Fibroblast of the aortic adventitia (primary cell): ENCODE data around the gene POC5. TPM values are rescaled to one million over a fixed set of nuclear protein-coding genes. Genes with fewer than 3 reads are reported as not detected.
A peak's percentile ranks its signal among the peaks of the same experiment; 100 is the strongest.

Experiments
- DNase-seq: peaks from one replicate; pipeline ENCODE4 v3.0.0-alpha.2; 2010; ENCODE audit warnings: low read depth
- H3K4me3 ChIP-seq: 2 replicates; pipeline ENCODE4 v1.5.1; 2011; ENCODE audit warnings: low read depth, mild to moderate bottlenecking, control low read depth, low read length, moderate library complexity
- total RNA-seq: library from RNA; depleted of rRNA; stranded (reverse); fragments of >200 nt; gene quantifications from 2 replicates; pipeline ENCODE4 v1.2.3, GENCODE V29; 2012; ENCODE audit warnings: low replicate concordance
- TF ChIP-seq, protein P1 (sequence below): IDR thresholded peaks from 2 replicates; pipeline ENCODE4 v1.5.1; 2011; ENCODE audit warnings: mild to moderate bottlenecking, low read length, control low read depth, inconsistent platforms; ENCODE audit not compliant: insufficient read depth

The POC5 gene
- total RNA-seq, 1 donor: 14.7 TPM

DNA sequence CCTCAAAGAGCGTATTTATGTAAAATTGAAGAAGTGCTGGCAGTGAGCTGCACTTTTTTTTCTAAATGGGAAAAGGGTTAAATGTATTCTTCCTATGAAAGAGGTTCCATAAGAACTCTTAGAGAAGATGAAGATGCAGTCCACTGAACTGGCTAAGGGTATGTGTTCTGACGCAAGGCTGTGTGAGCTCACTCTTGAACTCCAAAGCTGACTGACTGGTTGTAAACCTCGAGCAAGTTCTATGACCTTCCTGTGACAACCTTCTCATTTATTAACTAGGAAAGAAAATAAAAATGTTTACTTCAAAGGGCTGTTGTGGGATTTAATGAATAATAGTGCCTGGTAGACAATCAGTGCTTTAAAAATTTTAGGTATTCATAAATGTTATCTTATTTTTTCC lies 46.7 kb downstream of the POC5 start:
- no peak overlapping the region for H3K4me3 ChIP-seq
- DNase-seq: peak; percentile 44

GRCh38 chr5:75668977-75669689 lies 48.1 kb downstream of the POC5 start:
- TF ChIP-seq, protein P1, sequence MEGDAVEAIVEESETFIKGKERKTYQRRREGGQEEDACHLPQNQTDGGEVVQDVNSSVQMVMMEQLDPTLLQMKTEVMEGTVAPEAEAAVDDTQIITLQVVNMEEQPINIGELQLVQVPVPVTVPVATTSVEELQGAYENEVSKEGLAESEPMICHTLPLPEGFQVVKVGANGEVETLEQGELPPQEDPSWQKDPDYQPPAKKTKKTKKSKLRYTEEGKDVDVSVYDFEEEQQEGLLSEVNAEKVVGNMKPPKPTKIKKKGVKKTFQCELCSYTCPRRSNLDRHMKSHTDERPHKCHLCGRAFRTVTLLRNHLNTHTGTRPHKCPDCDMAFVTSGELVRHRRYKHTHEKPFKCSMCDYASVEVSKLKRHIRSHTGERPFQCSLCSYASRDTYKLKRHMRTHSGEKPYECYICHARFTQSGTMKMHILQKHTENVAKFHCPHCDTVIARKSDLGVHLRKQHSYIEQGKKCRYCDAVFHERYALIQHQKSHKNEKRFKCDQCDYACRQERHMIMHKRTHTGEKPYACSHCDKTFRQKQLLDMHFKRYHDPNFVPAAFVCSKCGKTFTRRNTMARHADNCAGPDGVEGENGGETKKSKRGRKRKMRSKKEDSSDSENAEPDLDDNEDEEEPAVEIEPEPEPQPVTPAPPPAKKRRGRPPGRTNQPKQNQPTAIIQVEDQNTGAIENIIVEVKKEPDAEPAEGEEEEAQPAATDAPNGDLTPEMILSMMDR: no peak
- no peak overlapping the region for H3K4me3 ChIP-seq
- DNase-seq: peak; percentile 12

More for the DNA sequence above, 46.7 kb downstream of the POC5 start:
- TF ChIP-seq, protein P1: no peak

GRCh38 chr5:75668445-75668844 lies 48.8 kb downstream of the POC5 start:
- TF ChIP-seq, protein P1: no peak
- DNase-seq: no peak
- H3K4me3 ChIP-seq: no peak overlapping the region

GRCh38 chr5:75667586-75667985 lies 49.7 kb downstream of the POC5 start:
- no peak for DNase-seq
- TF ChIP-seq, protein P1: no peak
- no peak overlapping the region for H3K4me3 ChIP-seq

DNA sequence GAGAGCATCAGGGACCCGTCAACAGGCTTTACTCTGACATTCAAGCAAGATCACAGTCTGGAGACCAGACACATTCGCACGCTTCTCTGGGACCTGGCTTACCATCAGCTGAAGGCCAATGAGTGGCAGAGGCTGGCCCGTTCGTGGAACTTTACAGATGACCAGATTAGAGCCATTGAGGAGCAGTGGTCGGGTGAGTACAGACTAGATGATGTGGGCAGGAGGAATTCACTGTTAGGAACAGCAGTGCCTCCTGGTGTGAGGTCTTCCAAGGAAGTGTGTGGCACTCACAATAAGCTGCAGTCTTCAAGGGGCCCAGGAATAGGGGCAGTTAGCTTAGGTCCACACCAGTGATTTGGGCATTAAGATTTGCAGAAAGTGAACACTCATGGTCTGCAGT lies 50.4 kb downstream of the POC5 start:
- DNase-seq: no peak
- TF ChIP-seq, protein P1: no peak

DNA sequence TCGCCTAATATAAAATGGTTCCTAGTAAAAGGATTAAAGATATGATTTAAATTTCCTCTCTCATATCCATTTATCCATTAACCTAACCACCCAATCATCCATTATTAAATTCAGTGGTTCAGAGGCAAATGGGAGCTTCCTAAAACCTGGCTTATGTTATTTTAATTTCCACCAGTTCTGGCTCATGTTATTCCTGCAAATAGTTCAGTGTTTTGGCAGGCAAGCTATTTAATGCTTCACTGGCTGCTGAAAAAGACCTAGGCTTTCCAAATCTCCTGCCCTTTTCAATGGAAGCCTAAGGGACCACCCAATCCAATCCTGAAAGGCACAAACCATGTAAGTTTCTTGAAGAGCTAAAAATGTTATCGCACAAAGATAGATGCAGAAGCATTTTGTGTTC lies 52.3 kb downstream of the POC5 start:
- DNase-seq: no peak
- TF ChIP-seq, protein P1: no peak

More for the DNA sequence above, 50.4 kb downstream of the POC5 start:
- no peak overlapping the region for H3K4me3 ChIP-seq

More for the DNA sequence above, 52.3 kb downstream of the POC5 start:
- no peak overlapping the region for H3K4me3 ChIP-seq
